GM19328 (cell line): ENCODE measurements around the gene DNAI2.
"Not testable (repeated sequence)": the region's sequence is repeated elsewhere in the genome, so short reads cannot be mapped to it uniquely, and the experiment has no call there.

Experiments
- ATAC-seq: cut with Tn5 transposase; IDR thresholded peaks from one replicate; pipeline ENCODE4 v1.9.1; 2021; ENCODE audit warnings: mild to moderate bottlenecking, moderate library complexity; ENCODE audit not compliant: unreplicated experiment

DNAI2 gene

DNA sequence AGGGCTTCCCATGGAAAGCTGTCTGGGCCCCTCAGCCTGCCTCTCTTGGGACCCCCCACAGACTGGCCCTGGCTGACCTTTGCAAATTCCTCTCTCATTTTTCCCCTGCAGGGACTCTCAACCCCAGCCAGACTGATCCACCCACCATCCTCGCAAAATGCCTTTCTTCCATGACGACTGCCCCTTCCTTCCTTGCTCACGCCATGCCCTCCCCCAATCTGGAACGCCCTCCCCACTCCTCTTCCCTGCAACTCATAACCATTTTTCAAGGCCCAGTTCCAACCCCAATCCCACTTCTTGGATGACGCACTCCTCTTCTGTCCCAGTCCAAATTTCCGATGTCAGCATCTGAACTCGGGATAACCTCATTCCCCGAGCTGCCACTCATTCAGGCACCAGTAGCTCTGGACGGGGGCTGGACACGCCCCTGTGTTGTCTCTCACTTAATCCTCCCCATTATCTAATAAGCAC is 1.3 kb upstream of the DNAI2 start:
- no peak for ATAC-seq

DNA sequence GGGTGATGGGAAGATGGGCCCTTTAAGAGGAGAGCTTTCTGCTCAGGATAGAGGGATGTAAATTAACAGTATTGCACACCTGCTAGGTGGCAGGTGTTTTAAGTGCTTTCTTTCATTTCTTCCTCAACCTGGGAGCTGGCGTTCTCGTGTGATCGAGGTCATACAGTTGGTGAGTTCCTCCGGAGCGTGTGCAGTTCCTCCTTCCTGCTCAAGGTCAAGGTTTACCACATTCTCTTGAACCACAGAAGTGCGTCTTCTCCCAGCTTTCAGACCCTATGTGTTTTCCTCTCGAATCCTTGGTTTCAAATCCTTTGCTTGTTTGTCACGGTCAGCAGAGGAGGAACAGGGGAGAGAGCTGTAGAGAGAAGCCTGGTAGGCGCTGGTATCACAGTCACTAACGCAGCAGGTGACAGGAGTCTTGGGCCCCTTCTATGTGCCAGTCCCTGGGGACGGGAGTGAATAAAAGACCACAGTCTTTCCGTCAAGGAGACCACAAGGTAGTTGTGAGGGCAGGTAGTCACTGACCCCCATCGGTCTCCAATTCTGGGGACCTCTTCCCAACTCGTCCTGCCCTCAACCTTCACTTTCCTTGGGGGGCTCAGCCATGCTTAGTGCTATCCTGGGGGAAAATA is 791 bp downstream of the DNAI2 start:
- ATAC-seq, result no peak

- no peak for ATAC-seq
Observed at GRCh38 chr17:74276051-74276476, 2.0 kb downstream of the DNAI2 start.

DNA sequence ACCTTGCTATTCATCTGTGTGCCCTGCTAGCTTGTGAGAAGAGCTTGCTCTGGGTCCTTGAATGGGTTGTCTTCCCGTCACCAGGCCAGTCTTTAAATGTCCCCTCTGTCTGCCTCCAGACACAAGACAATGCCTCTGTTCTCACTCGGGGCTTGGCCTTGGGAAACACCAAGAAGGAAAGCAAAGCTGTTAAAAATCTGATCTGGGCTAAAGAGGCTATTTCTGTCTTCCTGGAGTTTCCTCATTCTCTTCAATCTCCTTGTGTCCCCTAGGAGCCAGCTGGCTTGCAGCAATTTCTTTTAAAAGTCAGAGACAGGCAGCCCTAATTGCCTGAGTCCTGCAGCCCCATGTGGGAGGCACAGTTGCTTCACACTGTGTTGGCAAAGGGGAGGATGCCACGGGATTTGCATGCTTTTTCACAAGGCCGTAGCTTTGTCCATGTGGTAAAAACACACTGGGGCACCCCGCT is 2.5 kb downstream of the DNAI2 start:
- ATAC-seq, result no peak

DNA sequence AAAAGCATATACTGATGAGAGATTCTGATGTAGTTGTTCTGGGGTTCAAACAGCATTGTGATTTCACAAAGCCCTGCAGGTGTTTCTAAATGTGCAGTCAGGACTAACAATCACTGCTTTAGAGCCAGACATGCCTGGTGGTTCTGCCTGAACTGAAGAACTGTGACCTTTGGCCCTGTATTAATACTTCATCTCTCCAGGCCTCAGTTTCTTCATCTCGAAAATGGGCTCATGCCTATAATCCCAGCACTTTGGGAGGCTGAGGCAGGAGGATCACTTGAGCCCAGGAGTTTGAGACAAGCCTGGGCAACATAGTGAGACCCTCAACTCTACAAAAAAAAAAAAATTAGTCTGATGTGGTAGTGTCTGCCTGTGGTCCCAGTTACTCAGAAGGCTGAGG is 3.9 kb downstream of the DNAI2 start:
- ATAC-seq, result no peak

GRCh38 chr17:74279617-74280016 is 5.6 kb downstream of the DNAI2 start:
- not testable (repeated sequence) for ATAC-seq

DNA sequence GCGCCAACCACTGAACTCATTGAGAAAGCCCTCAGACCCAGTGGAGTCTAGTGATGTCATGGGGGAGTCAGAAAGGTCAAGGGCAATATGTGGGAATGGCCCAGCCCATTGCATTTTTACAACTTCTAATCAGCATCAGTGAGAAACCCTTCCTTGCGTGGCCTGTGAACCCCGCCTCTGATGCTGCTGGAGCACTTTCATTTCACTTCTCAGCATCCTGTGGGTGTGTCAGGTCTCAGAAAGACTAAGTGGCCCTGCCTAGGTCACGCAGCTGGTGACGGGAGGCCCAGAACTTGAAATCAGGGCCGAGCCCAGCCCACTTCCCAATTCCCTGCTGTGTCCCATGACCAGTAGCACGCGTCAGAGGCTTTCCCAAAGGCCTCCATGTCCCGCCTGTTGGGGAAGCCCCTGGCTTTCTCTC is 6.1 kb downstream of the DNAI2 start:
- no peak for ATAC-seq

DNA sequence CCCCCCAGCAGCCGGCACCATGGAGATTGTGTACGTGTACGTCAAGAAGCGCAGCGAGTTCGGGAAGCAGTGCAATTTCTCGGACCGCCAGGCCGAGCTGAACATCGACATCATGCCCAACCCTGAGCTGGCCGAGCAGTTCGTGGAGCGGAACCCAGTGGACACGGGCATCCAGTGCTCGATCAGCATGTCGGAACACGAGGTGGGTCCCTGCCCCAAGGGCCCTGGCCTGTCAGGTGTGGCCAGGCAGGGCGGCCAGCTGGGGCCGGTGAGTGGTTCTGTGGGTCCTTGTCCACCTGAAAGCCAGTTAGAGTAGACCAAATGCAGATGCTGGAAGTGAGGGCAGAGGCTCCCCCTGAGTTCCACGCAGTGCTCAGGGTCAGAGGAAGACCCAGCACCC is 7.8 kb downstream of the DNAI2 start:
- ATAC-seq, result no peak

- ATAC-seq, result not testable (repeated sequence)
Observed at GRCh38 chr17:74282274-74282586, 8.2 kb downstream of the DNAI2 start.

- ATAC-seq, result no peak
Observed at GRCh38 chr17:74282587-74283370, 8.7 kb downstream of the DNAI2 start.

- ATAC-seq, result no peak
Observed at GRCh38 chr17:74283371-74283673, 9.3 kb downstream of the DNAI2 start.

DNA sequence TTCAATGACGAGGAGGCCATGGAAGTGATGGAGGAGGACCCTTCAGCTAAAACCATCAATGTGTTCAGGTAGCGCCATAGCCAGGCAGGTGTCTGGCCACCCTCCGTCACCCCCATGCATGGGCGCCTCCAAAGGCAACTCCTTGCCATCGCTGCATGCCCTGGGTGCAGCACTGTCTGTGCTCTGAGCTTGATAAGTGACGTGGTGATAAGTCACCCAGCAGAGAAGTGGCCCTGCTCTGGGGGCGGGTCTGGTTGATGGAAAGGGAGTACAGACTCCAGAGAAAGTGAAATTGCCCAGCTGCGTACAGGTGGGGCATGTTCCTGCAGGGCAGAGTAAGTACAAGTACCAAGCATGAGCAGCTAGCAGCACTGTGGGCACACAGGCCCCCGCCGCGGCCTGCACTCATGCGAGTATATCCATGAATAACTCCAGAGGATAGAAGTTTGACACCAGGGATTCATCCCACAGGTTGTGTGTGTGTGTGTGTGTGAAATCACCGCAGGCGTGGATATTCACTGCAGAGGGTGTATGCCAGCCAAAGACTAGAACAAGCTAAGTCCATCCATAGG is 13.1 kb downstream of the DNAI2 start:
- ATAC-seq, result no peak

DNA sequence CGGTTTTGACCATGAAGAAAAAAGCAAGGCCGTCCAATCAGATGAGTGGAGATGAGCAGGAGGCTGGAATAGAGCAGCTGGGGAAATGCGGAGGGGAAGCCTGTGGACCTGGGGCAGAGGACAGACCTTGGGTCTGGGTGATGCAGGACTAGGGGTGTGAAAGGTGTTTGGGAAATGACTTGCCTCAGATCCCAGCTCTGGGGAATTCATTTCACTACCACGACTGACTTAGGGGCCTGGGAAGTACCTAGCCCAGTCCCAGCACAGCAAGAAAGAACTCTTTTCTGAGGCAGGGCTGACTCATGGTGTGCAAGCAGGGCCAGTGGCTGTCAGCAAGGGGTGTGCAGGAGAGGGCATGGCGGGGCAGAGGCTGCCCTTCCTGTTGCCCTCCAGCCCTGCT is 14.8 kb downstream of the DNAI2 start:
- no peak for ATAC-seq

DNA sequence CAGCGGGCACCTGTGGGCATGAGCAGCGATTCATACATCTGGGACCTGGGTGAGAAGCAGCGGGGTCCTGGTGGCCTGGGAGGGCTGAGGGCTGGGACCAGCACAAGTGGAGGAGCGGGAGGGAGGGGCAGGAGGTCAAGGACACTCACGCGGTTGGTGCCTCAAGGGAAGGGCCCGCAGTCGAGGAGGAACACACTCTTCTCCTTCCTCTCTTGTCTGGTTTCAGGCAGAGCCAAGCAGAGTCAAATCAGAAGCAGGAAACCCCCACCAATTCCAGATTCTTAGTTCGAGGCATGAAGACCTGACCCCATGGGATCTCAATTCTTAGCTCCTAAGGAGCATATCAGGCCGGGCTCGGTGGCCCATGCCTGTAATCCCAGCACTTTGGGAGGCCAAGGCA is 15.7 kb downstream of the DNAI2 start:
- ATAC-seq, result no peak

DNA sequence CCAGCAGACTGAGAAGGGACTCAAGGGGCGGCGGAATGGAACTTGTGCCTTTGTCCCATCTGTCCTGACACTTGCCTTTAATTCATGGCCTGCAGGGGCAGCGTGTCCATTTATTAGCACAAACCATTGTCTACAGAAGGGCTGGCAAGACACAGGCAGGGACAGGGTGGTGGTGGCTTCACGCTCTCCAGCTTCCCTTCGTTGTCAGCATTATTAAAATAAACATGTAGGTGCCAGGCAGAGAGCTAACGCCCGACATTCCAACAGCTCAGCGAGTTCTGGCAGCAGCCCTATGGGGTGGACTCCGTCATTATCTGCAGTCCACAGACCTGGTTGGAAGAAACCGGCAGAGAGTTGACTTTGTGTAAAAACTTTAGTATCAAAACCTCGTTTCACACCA is 16.3 kb downstream of the DNAI2 start:
- ATAC-seq, result no peak

- ATAC-seq, result no peak
Observed at GRCh38 chr17:74292495-74292894, 18.5 kb downstream of the DNAI2 start.

GRCh38 chr17:74295625-74296547 is 21.9 kb downstream of the DNAI2 start:
- no peak for ATAC-seq

GRCh38 chr17:74296548-74296936 is 22.5 kb downstream of the DNAI2 start:
- no peak for ATAC-seq

DNA sequence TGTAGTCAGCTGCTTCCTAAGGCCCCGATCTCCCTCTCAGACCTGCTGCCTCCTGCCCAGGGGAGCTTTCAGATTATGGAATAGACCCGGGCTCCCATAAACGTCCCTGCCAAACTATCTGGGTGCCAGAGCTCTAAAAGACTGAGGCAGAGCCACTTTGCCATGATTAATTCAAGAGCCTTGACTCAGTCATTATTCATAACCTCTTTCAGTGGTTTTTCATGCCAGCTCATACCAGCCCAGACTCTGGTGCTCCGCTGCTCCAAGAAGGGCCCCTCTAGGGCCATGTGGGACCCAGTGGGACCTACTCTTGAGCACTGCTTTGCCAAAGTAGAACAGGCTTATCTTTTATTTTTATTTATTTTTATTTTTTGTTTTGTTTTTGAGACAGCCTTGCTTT is 23.9 kb downstream of the DNAI2 start:
- ATAC-seq, result no peak

DNA sequence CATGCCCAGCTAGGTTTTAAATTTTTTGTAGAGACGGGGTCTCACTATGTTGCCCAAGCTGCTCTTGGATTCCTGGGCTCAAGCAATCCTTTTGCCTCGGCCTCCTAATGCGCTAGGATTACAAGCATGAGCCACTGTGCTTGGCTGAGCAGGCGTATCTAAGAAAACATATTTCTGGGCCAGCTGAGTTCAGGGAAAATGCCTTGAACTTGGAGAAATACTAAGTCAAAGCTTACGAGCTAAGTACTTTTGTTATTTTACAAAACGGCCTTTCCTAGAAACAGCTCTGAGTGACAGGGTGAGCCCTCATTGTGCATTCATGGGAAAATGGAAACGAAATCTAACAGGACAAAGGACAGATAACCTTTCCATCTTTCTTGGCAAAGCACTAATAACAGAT is 24.7 kb downstream of the DNAI2 start:
- ATAC-seq, result no peak
